ENCODE measurements around the gene IDE. TPM values are rescaled to one million over a fixed set of nuclear protein-coding genes. Genes with fewer than 3 reads are reported as not detected.
"Not testable (repeated sequence)": the region's sequence is repeated elsewhere in the genome, so short reads cannot be mapped to it uniquely, and the experiment has no call there.

The IDE gene
- total RNA-seq, 2 experiments from 2014 or later: 21.7 to 29.0 TPM

DNA sequence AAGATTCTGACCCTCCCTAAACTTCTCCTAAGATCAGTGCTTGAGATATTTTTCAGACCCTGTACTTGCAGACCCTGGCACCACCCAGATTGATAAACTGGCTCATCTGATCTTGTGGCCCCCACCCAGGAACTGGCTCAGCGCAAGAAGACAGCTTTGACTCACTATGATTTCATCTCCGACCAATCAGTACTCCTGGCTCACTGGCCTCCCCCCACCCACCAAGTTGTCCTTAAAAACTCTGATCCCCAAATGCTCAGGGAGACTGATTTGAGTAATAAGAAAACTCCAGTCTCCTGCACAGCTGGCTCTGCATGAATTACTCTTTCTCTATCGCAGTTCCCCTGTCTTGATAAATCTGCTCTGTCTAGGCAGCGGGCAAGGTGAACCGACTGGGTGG is 171.7 kb downstream of the IDE start:
- CTCF ChIA-PET; H3K4me1 Mint-ChIP-seq; POLR2A ChIA-PET; H3K4me3 Mint-ChIP-seq; H3K27ac Mint-ChIP-seq; H3K36me3 Mint-ChIP-seq (ENCODE audit: low read depth); DNase-seq; H3K27me3 Mint-ChIP-seq; H3K9me3 Mint-ChIP-seq: not testable (repeated sequence)

Other genes starting within 250 kb of the IDE start
- 100 to 1,000 TPM in 1 of 2 experiments, 10 to 100 TPM in 1; 89.8 to 105 TPM for gene KIF11, start 19.0 kb upstream of the IDE start, total RNA-seq
- gene HHEX, start 115.9 kb upstream of the IDE start, total RNA-seq: under 1 TPM in 1 of 2 experiments, not detected in 1; 0.25 TPM